NCI-H1417 (cell line): ENCODE measurements around the gene MYD88.
A peak's percentile ranks its signal among the peaks of the same experiment; 100 is the strongest.
"Not testable (repeated sequence)": the region's sequence is repeated elsewhere in the genome, so short reads cannot be mapped to it uniquely, and the experiment has no call there.

Experiments used
- DNase-seq, 3 experiments: peaks; one replicate each; lab custom pipeline; 2025; lab: John Stamatoyannopoulos, UW

Gene MYD88

DNA sequence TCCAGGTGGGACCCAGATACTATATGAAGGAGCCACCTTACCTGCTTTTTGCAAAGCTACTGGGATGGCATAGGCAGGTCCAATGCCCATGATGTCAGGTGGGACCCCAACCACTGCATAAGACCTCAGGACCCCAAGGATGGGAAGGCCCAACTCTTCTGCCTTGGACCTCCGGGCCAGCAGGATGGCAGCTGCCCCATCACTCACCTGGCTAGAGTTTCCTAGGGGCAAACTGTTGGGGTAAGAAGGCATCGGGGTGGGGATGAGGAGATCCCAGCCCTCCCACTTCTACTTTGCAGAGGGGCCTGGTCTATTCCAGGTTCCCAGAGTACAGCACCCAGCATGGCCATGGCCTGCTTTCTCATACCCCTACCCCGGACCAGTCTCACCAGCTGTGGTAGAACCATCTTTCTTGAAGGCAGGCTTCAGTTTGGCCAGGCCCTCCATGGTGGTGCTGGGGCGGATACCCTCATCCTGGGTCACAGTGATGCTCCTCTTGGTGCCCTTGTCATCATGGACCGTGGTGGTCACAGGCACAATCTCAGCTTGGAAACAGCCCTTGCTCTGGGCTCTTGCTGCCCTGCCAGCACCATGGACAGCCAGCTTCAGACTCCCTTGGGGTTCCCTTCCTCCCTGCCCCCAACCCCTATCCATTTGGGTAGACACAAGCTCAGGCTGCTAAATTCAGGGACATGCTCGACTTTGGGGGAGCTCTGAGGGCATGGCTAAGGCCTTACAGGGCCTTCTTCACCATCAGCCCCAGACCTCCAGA is 12.2 kb upstream of the MYD88 start:
- DNase-seq = no peak

- DNase-seq = no peak
Measured at GRCh38 chr3:38127611-38128302, 10.7 kb upstream of the MYD88 start.

DNA sequence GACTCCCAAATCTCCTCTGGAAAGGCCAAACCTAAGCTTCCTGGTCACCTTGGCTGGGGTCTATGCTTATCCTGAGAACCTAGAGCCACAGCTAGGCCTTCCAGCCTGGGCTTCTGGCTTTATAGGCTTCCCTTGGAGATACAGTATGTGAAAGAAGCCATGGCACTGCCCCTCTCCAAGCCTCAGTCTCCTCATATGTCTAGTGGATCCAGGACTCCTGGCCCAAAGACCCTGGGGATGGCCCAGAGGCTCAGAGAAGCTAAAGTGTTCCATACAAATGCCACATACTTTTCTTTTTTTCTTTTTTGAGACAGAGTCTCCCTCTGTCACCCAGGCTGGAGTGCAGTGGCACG is 10.2 kb upstream of the MYD88 start:
- DNase-seq = no peak

- no peak for DNase-seq
Measured at GRCh38 chr3:38129058-38129457, 9.4 kb upstream of the MYD88 start.

- no peak for DNase-seq
Measured at GRCh38 chr3:38130631-38131065, 7.8 kb upstream of the MYD88 start.

DNA sequence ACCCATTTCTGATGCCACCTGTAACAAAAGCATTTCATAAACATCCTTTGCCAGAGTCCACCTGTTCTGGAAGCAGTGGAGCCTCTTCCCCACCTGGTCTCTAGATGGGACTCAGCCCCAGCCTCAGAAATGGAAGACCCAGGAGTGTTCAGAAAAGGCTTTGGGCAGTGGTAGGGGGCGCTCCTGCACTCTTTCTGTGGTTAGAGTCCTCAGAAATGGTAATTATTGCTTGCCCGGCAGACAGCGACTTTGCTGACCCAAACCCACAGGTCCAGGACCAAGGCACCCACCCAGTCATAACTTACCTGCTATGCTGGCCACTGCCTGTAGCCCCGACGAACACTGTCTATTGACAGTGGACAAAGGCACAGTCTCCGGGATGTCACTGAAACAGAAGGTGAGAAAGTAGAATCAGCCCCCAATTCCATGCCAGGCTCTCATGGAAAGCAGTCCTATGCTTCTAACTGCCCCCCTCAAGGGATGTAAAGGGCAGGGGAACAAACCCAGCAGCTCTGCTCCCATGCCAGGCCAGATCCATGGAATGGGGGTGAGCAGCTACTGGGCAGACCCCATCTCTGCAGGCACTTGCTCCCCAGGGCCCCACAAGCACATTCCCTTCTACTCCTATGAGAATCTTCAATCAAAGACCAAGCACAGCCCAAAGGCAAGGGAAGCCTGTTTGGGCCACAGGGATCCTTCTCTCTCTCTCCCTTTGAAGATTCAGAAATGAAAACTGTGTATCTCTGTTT is 6.7 kb upstream of the MYD88 start:
- no peak for DNase-seq

DNA sequence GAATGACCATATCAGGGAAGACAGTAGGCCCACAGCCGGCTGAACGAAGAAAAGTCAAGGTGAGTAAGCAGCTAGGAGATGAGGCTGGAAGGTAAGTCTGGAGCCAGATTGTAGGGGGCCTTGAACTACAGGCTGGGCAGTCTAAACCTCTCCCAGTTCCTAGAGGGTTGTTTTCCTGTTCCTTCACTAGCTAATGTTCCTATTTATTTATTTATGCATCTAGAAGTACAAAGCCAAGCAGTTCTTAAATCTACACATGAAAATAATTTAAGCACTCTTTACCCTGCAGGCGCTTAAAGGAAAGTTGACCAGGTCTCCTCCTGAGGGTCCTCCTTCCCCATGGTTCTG is 5.3 kb upstream of the MYD88 start:
- no peak for DNase-seq

- DNase-seq = no peak
Measured at GRCh38 chr3:38133557-38134405, 4.7 kb upstream of the MYD88 start.

GRCh38 chr3:38134517-38135143 is 3.8 kb upstream of the MYD88 start:
- not testable (repeated sequence) for DNase-seq

- not testable (repeated sequence) for DNase-seq
Measured at GRCh38 chr3:38135621-38136277, 2.7 kb upstream of the MYD88 start.

GRCh38 chr3:38136393-38136776 is 2.1 kb upstream of the MYD88 start:
- peak in 2 of 3 experiments; percentile 59 to 62 for DNase-seq

DNA sequence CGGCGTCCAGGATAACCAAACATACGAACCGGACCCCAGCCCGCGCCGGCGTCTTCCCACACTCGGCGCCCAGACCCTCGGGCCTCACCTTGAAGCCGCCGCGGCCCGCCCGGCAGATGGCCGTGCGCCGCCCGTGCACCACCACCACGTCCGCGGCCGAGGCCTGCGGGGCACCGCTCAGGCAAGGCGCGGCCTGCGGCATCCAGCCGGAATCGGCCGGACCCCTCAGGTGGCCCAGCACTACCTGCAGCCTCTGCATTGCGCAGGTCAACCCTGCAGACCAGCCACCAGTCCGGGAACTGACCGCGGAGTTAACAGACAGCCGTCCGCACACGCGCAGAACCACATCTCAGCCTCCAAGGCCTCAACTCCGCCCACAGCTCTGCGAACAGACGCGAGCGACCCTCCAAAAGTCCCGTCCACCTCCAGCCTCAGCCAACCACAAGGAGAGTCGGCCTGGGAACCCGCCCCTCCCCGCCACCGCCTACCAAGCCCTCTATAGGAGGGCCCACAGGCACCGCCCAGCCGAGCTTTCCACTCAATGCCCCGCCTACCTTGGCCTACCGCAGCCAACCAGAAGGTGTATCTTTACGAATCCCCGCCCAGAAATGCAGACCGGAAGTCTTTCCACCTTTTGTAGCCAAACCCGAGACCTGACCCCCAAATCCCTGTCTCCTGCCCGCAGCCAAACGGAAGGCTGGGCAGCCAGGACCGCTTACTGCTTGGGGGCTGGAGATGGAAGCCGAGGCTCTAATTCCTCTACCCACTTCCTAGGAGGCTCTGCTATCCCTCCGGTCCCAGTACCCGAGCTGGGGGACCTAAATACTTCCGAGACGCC is 1.5 kb upstream of the MYD88 start, which contains the start of gene ACAA1:
Gene ACAA1, minus strand, starts transcription at position 351 of the 838 bp plus-strand sequence. Its CDS starts 92 bp downstream, at position 259.
- peak; percentile 94 to 98 (median 96) for DNase-seq

- peak in 2 of 3 experiments; percentile 55 to 58 for DNase-seq
Measured at GRCh38 chr3:38137615-38138348, 679 bp upstream of the MYD88 start.

- peak in 1 of 3 experiments; percentile 53 for DNase-seq
Measured at GRCh38 chr3:38139191-38139590, 730 bp downstream of the MYD88 start.

- no peak for DNase-seq
Measured at GRCh38 chr3:38139652-38140051, 1.2 kb downstream of the MYD88 start.

DNA sequence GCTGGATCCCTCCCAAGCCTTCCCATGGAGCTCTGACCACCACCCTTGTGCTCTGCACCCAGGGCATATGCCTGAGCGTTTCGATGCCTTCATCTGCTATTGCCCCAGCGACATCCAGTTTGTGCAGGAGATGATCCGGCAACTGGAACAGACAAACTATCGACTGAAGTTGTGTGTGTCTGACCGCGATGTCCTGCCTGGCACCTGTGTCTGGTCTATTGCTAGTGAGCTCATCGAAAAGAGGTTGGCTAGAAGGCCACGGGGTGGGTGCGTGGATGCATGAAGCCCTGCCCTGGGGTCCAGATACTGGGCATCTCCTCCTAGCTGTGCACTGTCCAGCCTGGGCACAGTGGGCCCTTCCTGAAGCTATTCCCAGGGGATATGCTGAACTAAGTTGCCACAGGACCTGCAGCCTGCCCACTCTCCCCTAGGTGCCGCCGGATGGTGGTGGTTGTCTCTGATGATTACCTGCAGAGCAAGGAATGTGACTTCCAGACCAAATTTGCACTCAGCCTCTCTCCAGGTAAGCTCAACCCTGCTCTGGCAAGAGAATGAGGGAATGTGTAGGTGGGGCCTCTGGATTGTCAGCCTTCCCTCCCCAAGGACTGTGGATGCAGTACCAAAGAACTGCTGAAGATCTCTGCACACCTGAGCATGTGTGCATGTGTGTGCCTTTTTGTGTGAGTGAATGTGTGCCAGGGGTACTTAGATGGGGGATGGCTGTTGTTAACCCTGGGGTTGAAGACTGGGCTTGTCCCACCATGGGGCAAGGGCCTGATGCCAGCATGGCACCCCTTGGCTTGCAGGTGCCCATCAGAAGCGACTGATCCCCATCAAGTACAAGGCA is 2.1 kb downstream of the MYD88 start:
- DNase-seq = no peak

- no peak for DNase-seq
Measured at GRCh38 chr3:38141173-38141951, 2.9 kb downstream of the MYD88 start.

GRCh38 chr3:38141952-38142273 is 3.5 kb downstream of the MYD88 start:
- no peak for DNase-seq
